ENCODE measurements around the gene PGBD5.

PGBD5 gene

DNA sequence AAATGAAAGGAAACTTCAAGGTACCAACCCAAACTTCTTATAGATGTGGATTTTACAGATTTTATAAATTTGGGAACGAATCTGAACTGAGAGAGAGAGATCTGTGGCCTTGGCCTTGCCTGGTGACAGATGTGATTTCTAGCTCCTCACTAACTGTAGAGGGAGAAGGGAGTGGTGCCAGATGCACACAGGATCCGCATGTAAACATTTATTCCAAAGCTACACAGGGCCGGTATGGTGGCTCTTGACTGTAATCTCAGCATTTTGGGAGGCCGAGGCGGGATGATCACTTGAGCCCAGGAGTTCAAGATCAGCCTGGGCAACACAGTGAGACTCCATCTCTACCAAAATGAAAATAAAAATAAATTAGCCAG is 77.1 kb downstream of the PGBD5 start:
- H3K9me3 ChIP-seq (ENCODE audit: severe bottlenecking) = no peaks in the 10 kb centered on the region
- DNase-seq = no peak
- no peak overlapping the region for H3K4me3 ChIP-seq (ENCODE audit: low read depth, low read length)
- no peak overlapping the region for H3K27ac ChIP-seq
- no peaks in the 10 kb centered on the region for H3K27me3 ChIP-seq (ENCODE audit: insufficient read depth, low read depth, severe bottlenecking)
- H3K36me3 ChIP-seq = peaks cover 16% of the 10 kb centered on the region
- TF ChIP-seq, protein P1, sequence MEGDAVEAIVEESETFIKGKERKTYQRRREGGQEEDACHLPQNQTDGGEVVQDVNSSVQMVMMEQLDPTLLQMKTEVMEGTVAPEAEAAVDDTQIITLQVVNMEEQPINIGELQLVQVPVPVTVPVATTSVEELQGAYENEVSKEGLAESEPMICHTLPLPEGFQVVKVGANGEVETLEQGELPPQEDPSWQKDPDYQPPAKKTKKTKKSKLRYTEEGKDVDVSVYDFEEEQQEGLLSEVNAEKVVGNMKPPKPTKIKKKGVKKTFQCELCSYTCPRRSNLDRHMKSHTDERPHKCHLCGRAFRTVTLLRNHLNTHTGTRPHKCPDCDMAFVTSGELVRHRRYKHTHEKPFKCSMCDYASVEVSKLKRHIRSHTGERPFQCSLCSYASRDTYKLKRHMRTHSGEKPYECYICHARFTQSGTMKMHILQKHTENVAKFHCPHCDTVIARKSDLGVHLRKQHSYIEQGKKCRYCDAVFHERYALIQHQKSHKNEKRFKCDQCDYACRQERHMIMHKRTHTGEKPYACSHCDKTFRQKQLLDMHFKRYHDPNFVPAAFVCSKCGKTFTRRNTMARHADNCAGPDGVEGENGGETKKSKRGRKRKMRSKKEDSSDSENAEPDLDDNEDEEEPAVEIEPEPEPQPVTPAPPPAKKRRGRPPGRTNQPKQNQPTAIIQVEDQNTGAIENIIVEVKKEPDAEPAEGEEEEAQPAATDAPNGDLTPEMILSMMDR (IDR thresholded peaks at IDR 0.05; ENCODE audit: low read depth, low read length) = no peak

DNA sequence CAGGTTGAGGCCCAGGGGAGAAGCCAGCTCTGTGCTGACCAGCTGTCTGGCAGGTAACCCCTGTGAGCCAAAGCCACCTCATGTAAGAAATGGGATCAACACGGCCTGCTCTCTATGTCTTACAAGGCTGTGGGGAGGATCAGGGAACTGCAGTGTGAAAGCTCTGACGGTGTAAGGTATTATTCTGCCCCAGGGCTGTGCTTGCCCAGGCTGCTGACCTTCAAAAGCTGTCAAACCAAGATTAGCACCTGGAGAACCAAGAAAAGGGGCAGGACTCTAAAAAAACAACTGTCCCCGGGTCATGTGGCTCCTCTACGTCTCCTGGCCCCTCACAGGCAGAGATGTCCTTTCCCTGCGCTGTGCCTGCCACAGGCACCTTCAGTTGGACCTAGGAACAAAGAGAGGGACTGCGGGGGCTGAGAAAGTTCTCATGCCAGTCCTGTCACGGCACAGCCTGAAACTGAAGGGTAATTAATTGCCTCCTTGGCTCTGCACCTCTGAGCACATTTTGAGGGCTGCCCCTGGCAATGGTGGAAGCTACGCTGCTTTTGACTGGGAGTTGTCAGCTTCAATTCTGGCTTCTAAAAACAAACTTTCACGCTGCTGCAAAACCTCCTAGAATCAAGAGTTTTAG is 77.6 kb downstream of the PGBD5 start:
- no peak overlapping the region; the same call in 1 of the 2 replicates for H3K27ac ChIP-seq
- DNase-seq = peak; percentile 46
- TF ChIP-seq, protein P1 (IDR thresholded peaks at IDR 0.05; ENCODE audit: low read depth, low read length) = no peak
- H3K9me3 ChIP-seq (ENCODE audit: severe bottlenecking) = no peaks in the 10 kb centered on the region
- no peaks in the 10 kb centered on the region for H3K27me3 ChIP-seq (ENCODE audit: insufficient read depth, low read depth, severe bottlenecking)
- H3K36me3 ChIP-seq = peaks cover 13% of the 10 kb centered on the region
- H3K4me3 ChIP-seq (ENCODE audit: low read depth, low read length) = no peak overlapping the region

DNA sequence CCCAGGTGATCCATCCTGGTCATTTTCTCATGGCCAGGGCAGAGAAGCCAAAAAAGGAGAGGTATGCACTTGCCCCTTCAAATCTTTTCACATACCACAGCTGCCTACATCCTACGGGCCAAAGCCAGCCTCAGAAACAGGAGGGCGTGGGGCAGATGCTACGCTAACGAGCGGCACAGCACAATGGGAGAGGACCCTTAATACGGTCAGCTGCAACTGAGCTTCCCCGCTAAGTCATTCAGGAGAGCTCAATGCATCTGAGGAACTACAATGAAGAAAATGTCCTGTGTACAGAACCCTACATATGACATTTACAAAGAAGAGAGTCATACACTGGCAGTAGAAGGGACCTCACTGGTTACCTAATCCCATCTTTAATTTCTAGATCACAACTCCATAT is 78.2 kb downstream of the PGBD5 start:
- TF ChIP-seq, protein P1 (IDR thresholded peaks at IDR 0.05; ENCODE audit: low read depth, low read length) = no peak

DNA sequence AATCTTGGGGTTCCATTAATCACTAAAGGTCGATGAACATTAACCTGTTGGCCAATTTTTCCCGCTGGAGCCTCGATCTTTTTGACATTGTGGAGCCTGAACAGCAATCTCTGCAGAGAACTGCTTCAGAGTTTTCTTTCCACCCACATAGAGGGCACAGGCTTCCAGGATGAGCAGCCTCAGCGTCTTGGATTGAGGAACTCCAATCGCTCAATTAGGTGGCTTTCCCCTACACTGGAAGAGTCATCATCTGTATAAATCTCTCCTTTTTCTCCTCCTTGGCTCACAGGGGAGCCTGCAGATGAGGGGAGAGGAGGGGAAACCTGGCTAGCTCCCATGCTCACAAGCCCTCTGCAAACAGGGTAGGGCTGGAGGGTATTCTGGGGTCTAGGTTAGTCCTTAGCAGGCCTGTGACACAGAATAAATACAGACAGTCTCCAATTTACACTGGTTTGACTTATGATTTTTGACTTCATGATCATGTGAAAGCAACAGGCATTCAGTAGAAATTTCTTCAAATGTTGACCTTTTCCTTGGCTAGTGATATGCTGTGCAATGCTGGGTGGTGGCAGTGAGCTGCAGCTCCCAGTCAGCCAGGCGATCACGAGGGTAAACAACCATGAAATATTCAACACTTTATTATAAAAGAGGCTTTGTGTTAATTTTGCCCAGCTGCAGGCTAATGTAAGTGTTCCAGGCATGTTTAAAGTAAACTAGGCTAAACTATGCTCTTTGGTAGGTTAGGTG is 80.8 kb downstream of the PGBD5 start:
- no peak for DNase-seq
- H3K36me3 ChIP-seq = peaks cover 13% of the 10 kb centered on the region

More for the DNA sequence above, 78.2 kb downstream of the PGBD5 start:
- H3K36me3 ChIP-seq = peaks cover 18% of the 10 kb centered on the region
- no peaks in the 10 kb centered on the region for H3K9me3 ChIP-seq (ENCODE audit: severe bottlenecking)
- DNase-seq = no peak
- no peak overlapping the region for H3K27ac ChIP-seq
- H3K27me3 ChIP-seq (ENCODE audit: insufficient read depth, low read depth, severe bottlenecking) = no peaks in the 10 kb centered on the region
- H3K4me3 ChIP-seq (ENCODE audit: low read depth, low read length) = no peak overlapping the region

DNA sequence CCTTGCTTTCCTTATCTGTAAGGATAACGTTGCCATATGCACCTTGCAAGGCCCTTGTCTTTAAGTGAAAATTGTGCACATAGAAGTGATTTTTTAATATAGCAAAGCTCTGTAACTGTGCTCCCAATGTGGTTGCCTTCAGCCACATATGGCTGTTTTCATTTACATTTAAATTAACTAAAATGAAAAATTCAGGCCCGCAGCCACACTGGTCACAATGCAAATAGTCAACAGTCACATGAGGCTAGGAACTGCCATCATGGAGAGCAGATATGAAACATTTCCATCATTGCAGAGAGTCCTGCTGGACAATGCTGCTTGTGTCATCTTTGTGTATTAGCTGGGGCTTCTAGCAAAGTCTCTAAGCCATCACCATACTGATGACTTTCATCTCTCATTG is 83.4 kb downstream of the PGBD5 start:
- no peaks in the 10 kb centered on the region for H3K9me3 ChIP-seq (ENCODE audit: severe bottlenecking)
- TF ChIP-seq, protein P1 (IDR thresholded peaks at IDR 0.05; ENCODE audit: low read depth, low read length) = no peak
- H3K27ac ChIP-seq = no peak overlapping the region
- H3K36me3 ChIP-seq = peaks cover 6% of the 10 kb centered on the region; the same call in 1 of the 2 replicates
- no peak overlapping the region for H3K4me3 ChIP-seq (ENCODE audit: low read depth, low read length)
- no peaks in the 10 kb centered on the region for H3K27me3 ChIP-seq (ENCODE audit: insufficient read depth, low read depth, severe bottlenecking)
- DNase-seq = no peak

More for the DNA sequence above, 80.8 kb downstream of the PGBD5 start:
- Histone ChIP-seq H3K4me3 (ENCODE audit: low read depth, low read length) (no peak overlapping the region), H3K9me3 (ENCODE audit: severe bottlenecking) (no peaks in the 10 kb centered on the region), H3K27ac (no peak overlapping the region), H3K27me3 (ENCODE audit: insufficient read depth, low read depth, severe bottlenecking) (no peaks in the 10 kb centered on the region)
- TF ChIP-seq, protein P1 (IDR thresholded peaks at IDR 0.05; ENCODE audit: low read depth, low read length) = no peak
